Brain microvascular endothelial cell (primary cell): ENCODE measurements around the gene VGLL4.

Experiments used
- DNase-seq: peaks from one replicate; pipeline ENCODE4 v3.0.0-alpha.2; 2020
- H3K27ac ChIP-seq: fragments of 250-450 bp; sonication (Bioruptor Pico); 2 replicates; pipeline ENCODE4 v1.5.1; 2020; ENCODE audit warnings: mild to moderate bottlenecking, moderate library complexity
- H3K27me3 ChIP-seq: fragments of 250-450 bp; sonication (Bioruptor Pico); replicated peaks from 2 replicates; pipeline ENCODE4 v1.5.1; 2020; ENCODE audit warnings: mild to moderate bottlenecking
- H3K36me3 ChIP-seq: fragments of 250-450 bp; sonication (Bioruptor Pico); replicated peaks from 2 replicates; pipeline ENCODE4 v1.5.1; 2020; ENCODE audit warnings: mild to moderate bottlenecking
- H3K4me3 ChIP-seq: 2 replicates; pipeline ENCODE4 v1.5.1; 2011; ENCODE audit warnings: low read depth, mild to moderate bottlenecking, control low read depth, low read length, moderate library complexity
- in situ Hi-C: cut with HindIII; loops from 2 replicates; pipeline ENCODE4 v1.10.0; 2017; ENCODE audit warnings: low sequenced_read_pairs, low pct_ligation_motif_present
- TF ChIP-seq, protein P1 (sequence below): IDR thresholded peaks from 2 replicates; pipeline ENCODE4 v1.5.1; 2011; ENCODE audit warnings: low read depth, mild to moderate bottlenecking, moderate library complexity, low read length, control low read depth, inconsistent platforms; ENCODE audit errors: missing control alignments

VGLL4 gene

DNA sequence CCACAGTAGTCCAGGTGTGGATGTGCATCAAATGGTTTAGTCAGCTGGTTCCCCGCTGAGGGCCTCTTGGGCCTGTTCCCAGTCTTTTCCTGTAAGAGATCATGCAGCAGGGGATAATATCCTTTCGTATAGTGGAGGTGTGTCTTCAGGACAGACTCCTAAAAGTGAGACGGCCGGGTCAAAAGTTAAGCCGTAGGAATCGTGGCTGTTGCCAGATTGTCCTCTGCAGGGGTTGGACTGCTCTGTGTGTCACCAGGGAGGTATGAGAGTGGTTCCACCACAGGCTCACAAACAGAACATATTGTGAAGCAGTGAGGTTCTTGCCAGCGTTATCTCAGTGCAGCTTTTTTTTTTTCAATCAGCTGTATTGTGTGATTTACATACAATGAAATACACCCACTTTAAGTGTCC lies 95.0 kb downstream of the VGLL4 start:
- in situ Hi-C loops = loop anchor here (25.0 kb wide), 1 partner anchor 161 kb away; no protein-coding TSS in a partner anchor
- DNase-seq = peak; percentile 85
- Histone ChIP-seq H3K27me3 (no peaks in the 10 kb centered on the region), H3K36me3 (no peaks in the 10 kb centered on the region), H3K27ac (peak overlapping the region; percentile 38), H3K4me3 (no peak overlapping the region)
- TF ChIP-seq, protein P1, sequence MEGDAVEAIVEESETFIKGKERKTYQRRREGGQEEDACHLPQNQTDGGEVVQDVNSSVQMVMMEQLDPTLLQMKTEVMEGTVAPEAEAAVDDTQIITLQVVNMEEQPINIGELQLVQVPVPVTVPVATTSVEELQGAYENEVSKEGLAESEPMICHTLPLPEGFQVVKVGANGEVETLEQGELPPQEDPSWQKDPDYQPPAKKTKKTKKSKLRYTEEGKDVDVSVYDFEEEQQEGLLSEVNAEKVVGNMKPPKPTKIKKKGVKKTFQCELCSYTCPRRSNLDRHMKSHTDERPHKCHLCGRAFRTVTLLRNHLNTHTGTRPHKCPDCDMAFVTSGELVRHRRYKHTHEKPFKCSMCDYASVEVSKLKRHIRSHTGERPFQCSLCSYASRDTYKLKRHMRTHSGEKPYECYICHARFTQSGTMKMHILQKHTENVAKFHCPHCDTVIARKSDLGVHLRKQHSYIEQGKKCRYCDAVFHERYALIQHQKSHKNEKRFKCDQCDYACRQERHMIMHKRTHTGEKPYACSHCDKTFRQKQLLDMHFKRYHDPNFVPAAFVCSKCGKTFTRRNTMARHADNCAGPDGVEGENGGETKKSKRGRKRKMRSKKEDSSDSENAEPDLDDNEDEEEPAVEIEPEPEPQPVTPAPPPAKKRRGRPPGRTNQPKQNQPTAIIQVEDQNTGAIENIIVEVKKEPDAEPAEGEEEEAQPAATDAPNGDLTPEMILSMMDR = no peak

DNA sequence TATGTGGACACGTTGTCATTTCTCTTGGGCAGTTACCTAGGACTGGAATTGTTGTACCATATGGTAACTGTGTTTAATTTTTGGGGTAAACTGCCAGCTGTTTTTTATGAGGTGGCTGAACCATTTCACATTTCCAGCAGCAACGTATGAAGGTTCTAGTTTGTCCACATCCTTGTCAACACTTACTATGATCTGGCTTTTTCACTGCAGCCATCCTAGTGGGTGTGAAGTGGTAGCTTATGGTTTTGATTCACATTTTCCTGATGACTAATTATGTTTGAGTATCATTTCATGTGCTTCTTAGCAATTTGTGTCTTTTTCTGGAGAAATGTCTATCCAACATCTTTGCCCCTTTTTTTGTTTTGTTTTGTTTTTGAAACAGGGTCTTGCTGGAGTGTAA lies 96.2 kb downstream of the VGLL4 start:
- Histone ChIP-seq H3K27ac (no peak overlapping the region), H3K4me3 (no peak overlapping the region), H3K27me3 (no peaks in the 10 kb centered on the region), H3K36me3 (no peaks in the 10 kb centered on the region)
- in situ Hi-C loops = loop anchor here (25.0 kb wide), 1 partner anchor 160 kb away; no protein-coding TSS in a partner anchor
- DNase-seq = no peak
- TF ChIP-seq, protein P1 = no peak

DNA sequence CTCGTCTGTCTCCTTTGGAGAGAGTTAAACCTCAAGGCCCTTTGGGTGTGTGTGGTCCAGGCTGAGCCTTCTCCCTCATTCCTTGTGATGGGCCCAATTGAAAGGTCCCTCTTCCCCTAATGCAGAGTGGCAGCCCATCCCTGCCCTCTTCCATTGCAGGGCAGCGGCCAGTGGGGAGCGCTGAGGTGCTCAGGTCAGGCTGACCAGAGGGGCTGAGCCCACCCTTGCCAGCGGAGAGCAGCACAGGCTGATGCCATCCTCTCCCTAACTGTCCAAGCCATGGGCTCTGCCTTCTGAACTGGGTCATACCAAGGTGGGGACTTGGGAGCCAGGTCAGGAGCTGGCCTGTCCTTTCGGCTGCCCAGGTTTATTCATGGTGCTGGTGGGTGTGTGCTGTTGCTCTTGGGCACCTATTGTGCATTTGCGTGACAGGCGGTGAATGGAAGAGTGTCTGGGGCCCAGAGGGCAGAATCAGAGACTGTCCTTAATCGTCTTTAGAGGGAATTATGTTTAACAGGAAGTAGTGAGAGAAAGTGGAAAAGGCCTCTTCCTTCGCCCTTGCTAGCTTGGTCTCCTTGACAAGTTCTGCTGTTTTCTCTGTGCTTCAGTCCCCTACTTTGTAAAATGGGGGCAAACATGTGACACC lies 96.9 kb downstream of the VGLL4 start:
- DNase-seq = no peak
- in situ Hi-C loops = loop anchor here (25.0 kb wide), 1 partner anchor 159 kb away; no protein-coding TSS in a partner anchor
- TF ChIP-seq, protein P1 = no peak
- H3K36me3 ChIP-seq = no peaks in the 10 kb centered on the region
- H3K27me3 ChIP-seq = no peaks in the 10 kb centered on the region
- no peak overlapping the region for H3K27ac ChIP-seq
- H3K4me3 ChIP-seq = no peak overlapping the region

DNA sequence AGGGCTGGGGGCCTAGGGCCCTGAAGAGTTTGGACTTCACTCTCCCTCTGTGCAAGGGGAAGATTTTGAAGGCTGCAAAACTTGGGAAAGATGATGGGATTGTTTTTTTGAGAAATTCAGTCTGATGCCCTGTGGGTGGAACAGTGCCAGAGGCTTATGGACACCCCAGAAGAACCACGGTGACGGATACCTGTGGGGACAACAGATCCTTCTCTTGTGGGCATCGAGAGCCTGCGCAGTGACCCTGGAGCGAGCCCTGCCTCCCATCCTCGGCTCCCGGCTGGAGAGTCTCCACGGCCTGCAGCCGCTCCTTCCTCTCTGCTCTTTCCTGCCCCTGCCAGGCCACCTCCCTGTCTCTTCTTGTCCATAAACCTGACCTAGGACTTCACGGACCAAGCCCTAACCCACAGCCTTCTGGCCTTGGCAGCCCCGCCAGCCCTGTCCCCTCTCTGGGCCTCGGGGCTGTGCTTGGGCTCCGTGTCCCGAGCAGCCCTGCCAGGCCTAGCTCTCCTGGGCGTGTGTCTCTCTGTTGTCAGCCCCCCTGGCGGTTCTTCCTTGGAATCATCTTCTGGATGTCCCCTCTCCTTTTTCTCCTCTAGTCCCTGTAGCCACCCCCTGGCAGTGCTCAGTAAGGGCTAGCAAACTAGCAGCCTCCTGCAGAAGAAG lies 98.4 kb downstream of the VGLL4 start:
- in situ Hi-C loops = loop anchor here (25.0 kb wide), 1 partner anchor 158 kb away; no protein-coding TSS in a partner anchor
- no peak for DNase-seq

DNA sequence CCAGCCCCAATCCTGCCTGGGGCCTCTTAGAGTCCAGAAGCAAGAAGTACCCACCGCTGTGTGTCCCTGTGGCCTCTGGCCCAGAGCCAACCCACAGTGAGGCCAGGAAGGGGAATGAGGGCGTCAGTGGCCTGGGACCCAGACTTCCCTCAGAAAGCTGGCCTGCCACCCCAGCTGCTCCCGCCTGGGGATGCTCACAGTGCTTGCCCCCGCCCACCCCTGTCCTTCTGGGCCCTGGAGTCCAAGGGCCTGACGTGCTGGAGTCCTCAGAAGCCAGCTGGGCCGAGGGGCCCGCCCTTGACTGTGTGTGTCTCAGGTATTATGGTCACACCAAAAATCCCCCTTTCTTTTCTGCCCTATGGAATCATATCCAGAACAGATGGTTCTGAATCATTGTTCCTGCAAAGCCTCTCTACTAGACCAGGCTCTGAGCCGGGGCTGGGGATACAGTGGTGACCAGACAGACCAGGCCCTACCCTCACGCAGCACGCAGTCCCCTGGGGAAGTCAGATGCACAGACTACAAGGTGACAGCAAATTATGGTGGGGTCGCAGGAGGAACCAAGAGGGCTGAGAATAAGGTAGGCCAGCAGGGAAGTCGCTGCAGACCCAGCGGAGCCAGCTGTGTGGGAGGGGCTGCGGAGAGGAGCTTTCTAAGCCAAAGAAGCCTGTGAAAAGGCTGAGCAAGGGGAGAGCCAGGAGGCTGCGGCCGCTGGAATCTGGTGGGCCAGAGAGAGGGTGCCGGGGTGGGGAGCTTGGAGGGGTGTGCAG lies 99.1 kb downstream of the VGLL4 start:
- in situ Hi-C loops = loop anchor here (25.0 kb wide), 1 partner anchor 157 kb away; no protein-coding TSS in a partner anchor
- Histone ChIP-seq H3K36me3 (no peaks in the 10 kb centered on the region), H3K27ac (no peak overlapping the region), H3K27me3 (no peaks in the 10 kb centered on the region), H3K4me3 (no peak overlapping the region)
- TF ChIP-seq, protein P1 = no peak
- no peak for DNase-seq

More for the DNA sequence above, 98.4 kb downstream of the VGLL4 start:
- no peaks in the 10 kb centered on the region for H3K27me3 ChIP-seq
- no peak overlapping the region for H3K4me3 ChIP-seq
- TF ChIP-seq, protein P1 = no peak
- H3K27ac ChIP-seq = no peak overlapping the region
- H3K36me3 ChIP-seq = no peaks in the 10 kb centered on the region
